ENCODE results near the gene POLA2.

Gene POLA2

DNA sequence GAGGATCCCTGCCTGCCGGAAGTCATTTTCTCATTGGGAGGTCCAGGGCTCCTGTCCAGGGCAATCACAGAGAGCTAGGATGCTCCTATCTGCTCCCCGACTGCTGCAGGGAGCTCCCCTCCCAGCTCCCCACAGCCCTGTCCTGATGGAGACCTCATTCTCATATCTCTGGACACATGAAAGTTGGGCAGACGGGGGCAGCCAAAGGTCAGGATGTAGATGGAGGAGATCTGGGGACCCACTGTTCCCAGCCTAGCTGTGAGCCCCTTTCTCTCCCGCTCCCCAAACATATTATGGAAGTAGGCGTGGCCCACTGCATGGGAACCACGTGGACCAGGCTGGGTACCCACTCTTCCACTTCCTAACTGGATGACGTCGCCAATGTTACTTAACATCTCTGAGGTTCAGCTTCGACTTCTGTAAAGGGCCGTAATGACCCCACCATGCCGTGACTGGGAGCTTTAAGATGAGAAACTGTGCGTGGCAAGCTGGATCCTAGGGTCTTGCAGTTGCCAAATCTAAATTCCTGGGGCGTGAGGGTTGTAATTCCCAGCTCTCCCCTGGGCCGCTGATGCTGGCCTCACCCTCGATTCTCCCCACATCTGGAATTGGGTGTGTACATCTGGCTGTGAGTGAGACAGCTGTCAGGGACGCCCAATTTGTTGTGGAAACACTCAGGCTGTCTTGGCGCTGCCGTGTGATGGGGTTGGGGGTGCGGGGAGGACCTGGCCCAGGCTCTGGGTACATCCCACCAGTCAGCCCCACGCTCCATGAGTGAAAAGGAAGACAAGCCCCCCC, 54.7 kb downstream of the POLA2 start:
- TF ChIP-seq, protein P1, sequence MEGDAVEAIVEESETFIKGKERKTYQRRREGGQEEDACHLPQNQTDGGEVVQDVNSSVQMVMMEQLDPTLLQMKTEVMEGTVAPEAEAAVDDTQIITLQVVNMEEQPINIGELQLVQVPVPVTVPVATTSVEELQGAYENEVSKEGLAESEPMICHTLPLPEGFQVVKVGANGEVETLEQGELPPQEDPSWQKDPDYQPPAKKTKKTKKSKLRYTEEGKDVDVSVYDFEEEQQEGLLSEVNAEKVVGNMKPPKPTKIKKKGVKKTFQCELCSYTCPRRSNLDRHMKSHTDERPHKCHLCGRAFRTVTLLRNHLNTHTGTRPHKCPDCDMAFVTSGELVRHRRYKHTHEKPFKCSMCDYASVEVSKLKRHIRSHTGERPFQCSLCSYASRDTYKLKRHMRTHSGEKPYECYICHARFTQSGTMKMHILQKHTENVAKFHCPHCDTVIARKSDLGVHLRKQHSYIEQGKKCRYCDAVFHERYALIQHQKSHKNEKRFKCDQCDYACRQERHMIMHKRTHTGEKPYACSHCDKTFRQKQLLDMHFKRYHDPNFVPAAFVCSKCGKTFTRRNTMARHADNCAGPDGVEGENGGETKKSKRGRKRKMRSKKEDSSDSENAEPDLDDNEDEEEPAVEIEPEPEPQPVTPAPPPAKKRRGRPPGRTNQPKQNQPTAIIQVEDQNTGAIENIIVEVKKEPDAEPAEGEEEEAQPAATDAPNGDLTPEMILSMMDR (IDR thresholded peaks at IDR 0.05) = no peak

DNA sequence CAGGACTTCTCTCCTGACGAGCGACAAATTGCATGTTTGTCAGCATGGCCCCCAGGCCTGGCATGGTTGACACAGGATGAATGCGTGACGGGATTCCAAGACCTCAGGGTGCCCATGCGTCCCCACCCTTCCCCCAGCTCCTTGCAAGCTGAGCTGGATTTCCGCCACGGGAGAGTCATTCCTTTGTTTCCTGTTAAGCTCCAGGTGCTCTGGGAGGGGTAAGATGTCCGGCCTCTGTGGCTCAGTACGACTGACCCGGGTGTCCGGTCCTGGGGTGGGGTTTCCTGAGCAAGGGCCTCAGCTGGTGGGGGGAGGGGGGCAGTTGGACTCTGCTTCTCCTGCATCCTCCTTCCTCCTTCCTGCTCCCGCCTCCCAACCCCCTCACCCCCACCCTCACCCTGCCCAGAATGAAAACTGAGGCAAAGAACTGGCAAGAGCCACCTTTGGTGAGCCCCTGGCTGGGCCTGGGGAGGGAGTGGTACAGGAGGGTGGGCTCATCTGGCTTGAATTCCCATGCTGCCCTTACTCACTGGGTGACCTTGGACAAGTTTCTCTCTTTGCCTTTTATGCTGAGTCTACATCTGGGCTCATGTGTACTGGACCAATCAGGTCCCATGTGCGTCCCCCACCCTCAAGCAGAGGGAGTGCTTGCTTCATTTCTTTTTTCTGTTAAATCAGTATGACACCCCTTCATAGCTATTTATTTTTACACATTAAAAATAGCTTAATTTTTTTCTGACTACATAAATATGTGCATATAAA, 55.4 kb downstream of the POLA2 start:
- TF ChIP-seq, protein P1 (IDR thresholded peaks at IDR 0.05) = no peak

DNA sequence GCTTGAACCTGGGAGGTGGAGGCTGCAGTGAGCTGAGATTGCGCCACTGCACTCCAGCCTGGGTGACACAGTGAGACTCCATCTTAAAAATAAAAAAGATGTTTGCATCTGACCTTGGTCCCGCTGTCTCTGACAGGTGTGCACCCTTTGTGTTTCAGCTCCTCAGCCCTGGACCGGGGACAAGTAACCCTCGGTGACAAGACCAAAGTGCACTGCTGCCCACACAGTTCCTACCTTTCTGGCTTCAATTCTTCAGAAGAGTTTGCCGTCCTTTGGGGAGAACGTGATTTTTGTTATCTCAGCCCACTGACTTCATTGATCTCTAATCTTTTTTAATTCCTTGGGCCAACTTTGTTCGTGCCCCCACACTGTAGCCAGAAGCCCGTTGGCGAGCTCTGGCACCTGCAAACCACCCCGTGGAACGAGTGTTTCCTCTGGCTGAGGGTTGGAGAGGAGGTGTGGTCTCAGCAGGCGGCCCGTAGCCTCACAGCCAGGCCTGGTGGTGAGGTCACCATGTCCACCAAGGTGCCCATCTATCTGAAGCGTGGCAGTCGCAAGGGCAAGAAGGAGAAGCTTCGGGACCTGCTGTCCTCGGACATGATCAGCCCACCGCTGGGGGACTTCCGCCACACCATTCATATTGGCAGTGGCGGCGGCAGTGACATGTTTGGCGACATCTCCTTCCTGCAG, 58.8 kb downstream of the POLA2 start:
- TF ChIP-seq, protein P1 (IDR thresholded peaks at IDR 0.05) = no peak

DNA sequence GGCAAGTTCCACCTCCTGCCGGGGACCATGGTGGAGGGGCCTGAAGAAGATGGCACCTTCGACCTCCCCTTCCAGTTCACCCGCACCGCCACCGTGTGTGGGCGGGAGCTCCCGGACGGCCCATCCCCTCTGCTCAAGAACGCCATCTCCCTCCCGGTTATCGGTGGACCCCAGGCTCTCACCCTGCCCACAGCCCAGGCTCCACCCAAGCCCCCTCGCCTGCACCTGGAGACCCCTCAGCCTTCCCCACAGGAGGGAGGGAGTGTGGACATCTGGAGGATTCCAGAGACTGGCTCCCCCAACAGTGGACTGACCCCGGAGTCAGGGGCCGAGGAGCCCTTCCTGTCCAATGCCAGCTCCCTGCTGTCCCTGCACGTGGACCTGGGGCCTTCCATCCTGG, 59.3 kb downstream of the POLA2 start:
- TF ChIP-seq, protein P1 (IDR thresholded peaks at IDR 0.05) = no peak

DNA sequence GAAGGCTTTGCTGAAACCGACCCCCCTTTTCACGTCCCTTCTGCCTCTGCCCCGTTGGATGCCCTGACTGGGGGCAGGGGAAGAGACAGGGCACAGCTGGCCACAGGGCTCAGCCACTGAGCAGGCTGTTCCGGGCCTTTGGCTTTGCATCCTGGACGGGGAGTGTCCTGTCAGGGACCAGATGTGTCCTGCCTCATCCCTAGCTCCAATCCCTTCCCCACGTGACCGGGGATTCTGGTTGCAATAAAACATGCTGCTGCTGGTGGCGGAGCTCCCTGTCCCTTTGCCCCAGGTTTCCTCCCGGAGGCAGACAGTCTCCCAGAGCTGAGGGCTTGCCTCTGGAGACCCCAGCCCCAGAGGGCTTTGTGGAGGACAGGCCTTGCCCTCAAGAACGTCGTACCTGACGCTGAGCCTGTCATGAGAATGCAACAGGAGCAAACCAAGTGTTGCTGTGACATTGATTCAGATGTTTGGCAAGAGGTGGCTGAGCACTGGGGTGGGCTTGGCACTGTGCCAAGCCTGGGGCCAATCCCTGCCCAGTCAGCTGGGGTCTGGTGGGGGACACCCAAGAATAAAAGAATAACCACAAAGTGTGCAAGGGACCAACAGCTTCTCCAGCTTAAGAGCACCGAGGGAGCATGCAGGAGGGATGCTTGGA, 60.2 kb downstream of the POLA2 start:
- TF ChIP-seq, protein P1 (IDR thresholded peaks at IDR 0.05) = no peak

DNA sequence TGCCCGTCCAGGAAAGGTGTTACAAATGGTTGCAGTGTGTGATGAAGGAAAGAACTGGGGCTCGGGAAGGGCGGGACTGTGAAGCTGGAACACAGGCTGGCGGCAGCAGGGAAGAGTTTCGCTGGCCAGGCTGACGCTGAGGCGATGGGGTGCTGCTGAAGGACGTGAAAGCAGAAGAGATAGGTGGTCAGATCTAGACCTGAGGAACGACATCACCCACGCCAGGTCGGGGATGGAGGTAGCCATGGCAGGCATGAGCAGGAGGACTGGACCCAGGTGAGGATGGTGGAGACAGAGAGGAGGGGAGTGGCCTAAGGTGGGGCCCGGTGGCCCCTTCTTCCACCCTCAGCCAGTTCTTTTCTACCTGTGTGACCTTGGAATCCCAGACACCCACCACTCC, 62.1 kb downstream of the POLA2 start:
- TF ChIP-seq, protein P1 (IDR thresholded peaks at IDR 0.05) = no peak

DNA sequence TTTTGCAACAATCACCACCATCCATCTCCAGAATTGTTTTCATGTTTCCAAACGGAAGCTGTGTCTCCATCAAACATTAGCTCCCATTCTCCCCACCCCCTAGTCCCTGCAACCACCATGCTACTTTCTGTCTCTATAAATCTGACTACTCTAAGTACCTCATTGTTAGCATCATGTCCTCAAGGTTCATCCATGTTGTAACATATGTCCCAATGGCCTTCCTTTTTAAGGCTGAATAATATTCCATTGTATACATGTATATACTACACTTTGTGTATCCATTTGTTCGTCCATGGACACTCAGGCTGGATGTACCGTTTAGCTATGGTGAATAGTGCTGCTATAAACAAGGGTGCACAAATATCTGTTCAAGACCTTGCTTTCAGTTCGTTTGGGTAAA, 63.7 kb downstream of the POLA2 start:
- TF ChIP-seq, protein P1 (IDR thresholded peaks at IDR 0.05) = no peak
